Measurements from ENCODE around the gene IFFO2. TPM values are rescaled to one million over a fixed set of nuclear protein-coding genes. Genes with fewer than 3 reads are reported as not detected.
A peak's percentile ranks its signal among the peaks of the same experiment; 100 is the strongest.

IFFO2 gene
- total and polyA plus RNA-seq, 2 of the 13 experiments (the other 11 are each of a cell fraction or from before 2014, with no cell fraction given): 7.3 to 16.7 TPM

DNA sequence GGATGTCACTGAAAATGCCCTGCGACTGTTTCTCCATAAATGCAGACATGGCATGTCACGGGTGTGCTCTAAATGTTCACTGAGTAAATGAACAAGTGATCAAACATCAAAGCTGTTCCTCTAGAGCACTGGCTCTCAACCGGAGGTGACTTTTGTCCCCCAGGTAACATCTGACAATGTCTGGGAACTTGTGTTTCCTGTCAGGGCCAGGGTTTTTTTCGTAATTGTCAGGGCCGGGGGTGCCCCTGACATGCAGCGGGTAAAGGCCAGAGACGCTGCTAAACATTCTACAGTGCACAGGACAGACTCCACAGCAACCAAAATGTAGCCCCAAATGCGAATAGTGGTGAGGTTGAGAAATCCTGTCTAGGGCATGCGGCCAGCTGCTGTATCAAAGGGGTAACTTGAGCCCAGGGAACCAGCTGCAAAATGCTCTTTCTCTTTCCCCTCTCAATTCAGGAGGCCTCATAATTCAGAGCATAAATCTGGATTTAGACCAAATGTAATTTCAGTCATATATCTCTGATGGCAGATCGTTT lies 56.1 kb downstream of the IFFO2 start (continued):
- TF ChIP-seq, protein P1, sequence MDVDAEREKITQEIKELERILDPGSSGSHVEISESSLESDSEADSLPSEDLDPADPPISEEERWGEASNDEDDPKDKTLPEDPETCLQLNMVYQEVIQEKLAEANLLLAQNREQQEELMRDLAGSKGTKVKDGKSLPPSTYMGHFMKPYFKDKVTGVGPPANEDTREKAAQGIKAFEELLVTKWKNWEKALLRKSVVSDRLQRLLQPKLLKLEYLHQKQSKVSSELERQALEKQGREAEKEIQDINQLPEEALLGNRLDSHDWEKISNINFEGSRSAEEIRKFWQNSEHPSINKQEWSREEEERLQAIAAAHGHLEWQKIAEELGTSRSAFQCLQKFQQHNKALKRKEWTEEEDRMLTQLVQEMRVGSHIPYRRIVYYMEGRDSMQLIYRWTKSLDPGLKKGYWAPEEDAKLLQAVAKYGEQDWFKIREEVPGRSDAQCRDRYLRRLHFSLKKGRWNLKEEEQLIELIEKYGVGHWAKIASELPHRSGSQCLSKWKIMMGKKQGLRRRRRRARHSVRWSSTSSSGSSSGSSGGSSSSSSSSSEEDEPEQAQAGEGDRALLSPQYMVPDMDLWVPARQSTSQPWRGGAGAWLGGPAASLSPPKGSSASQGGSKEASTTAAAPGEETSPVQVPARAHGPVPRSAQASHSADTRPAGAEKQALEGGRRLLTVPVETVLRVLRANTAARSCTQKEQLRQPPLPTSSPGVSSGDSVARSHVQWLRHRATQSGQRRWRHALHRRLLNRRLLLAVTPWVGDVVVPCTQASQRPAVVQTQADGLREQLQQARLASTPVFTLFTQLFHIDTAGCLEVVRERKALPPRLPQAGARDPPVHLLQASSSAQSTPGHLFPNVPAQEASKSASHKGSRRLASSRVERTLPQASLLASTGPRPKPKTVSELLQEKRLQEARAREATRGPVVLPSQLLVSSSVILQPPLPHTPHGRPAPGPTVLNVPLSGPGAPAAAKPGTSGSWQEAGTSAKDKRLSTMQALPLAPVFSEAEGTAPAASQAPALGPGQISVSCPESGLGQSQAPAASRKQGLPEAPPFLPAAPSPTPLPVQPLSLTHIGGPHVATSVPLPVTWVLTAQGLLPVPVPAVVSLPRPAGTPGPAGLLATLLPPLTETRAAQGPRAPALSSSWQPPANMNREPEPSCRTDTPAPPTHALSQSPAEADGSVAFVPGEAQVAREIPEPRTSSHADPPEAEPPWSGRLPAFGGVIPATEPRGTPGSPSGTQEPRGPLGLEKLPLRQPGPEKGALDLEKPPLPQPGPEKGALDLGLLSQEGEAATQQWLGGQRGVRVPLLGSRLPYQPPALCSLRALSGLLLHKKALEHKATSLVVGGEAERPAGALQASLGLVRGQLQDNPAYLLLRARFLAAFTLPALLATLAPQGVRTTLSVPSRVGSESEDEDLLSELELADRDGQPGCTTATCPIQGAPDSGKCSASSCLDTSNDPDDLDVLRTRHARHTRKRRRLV (CRISPR knock-in tag; IDR thresholded peaks at IDR 0.05): no peak; the same call in 1 of the 2 replicates
- TF ChIP-seq TCF7 (IDR thresholded peaks at IDR 0.05; ENCODE audit: low read depth) (peak; percentile 95), ATRX (CRISPR knock-in tag; IDR thresholded peaks at IDR 0.05; ENCODE audit: borderline replicate concordance) (no peak), SSRP1 (CRISPR knock-in tag; IDR thresholded peaks at IDR 0.05) (no peak), ZNF792 (CRISPR knock-in tag; IDR thresholded peaks at IDR 0.05) (peak; percentile 62; the same call in 1 of the 2 replicates), RNF2 (conservative IDR thresholded peaks at IDR 0.05; ENCODE audit: low read depth) (no peak), ZHX1 (CRISPR knock-in tag; IDR thresholded peaks at IDR 0.05; ENCODE audit: low read depth) (no peak), HOXD1 (CRISPR knock-in tag; IDR thresholded peaks at IDR 0.05) (peak; percentile 40; the same call in 1 of the 2 replicates), ZNF33B (CRISPR knock-in tag; IDR thresholded peaks at IDR 0.05) (no peak), ZNF780A (CRISPR knock-in tag; IDR thresholded peaks at IDR 0.05) (no peak; the same call in 1 of the 2 replicates), HMGXB4 (CRISPR knock-in tag; IDR thresholded peaks at IDR 0.05; ENCODE audit: borderline replicate concordance in 1 of 2, low read depth in 1 of 2) (peak in 1 of 2 experiments; percentile 24; a peak in 1 of 4 replicates), ZNF235 (CRISPR knock-in tag; IDR thresholded peaks at IDR 0.05; ENCODE audit: borderline replicate concordance) (no peak), NCOA2 (CRISPR knock-in tag; IDR thresholded peaks at IDR 0.05) (peak; percentile 92), ZIK1 (CRISPR knock-in tag; IDR thresholded peaks at IDR 0.05; ENCODE audit: borderline replicate concordance, low read depth) (no peak)
- TF ChIP-seq, protein P2, sequence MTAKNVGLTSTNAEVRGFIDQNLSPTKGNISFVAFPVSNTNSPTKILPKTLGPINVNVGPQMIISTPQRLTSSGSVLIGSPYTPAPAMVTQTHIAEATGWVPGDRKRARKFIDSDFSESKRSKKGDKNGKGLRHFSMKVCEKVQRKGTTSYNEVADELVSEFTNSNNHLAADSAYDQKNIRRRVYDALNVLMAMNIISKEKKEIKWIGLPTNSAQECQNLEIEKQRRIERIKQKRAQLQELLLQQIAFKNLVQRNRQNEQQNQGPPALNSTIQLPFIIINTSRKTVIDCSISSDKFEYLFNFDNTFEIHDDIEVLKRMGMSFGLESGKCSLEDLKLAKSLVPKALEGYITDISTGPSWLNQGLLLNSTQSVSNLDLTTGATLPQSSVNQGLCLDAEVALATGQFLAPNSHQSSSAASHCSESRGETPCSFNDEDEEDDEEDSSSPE (CRISPR knock-in tag; IDR thresholded peaks at IDR 0.05): no peak
- TF ChIP-seq, protein P3, sequence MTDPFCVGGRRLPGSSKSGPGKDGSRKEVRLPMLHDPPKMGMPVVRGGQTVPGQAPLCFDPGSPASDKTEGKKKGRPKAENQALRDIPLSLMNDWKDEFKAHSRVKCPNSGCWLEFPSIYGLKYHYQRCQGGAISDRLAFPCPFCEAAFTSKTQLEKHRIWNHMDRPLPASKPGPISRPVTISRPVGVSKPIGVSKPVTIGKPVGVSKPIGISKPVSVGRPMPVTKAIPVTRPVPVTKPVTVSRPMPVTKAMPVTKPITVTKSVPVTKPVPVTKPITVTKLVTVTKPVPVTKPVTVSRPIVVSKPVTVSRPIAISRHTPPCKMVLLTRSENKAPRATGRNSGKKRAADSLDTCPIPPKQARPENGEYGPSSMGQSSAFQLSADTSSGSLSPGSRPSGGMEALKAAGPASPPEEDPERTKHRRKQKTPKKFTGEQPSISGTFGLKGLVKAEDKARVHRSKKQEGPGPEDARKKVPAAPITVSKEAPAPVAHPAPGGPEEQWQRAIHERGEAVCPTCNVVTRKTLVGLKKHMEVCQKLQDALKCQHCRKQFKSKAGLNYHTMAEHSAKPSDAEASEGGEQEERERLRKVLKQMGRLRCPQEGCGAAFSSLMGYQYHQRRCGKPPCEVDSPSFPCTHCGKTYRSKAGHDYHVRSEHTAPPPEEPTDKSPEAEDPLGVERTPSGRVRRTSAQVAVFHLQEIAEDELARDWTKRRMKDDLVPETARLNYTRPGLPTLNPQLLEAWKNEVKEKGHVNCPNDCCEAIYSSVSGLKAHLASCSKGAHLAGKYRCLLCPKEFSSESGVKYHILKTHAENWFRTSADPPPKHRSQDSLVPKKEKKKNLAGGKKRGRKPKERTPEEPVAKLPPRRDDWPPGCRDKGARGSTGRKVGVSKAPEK (CRISPR knock-in tag; IDR thresholded peaks at IDR 0.05; ENCODE audit: borderline replicate concordance): no peak
